Measurements from ENCODE around the gene LSAMP. TPM values are rescaled to one million over a fixed set of nuclear protein-coding genes. Genes with fewer than 3 reads are reported as not detected.

The LSAMP gene
- total RNA-seq, 1 experiment from 2014 or later, result 0.90 TPM

GRCh38 chr3:116270056-116270455, 175.2 kb downstream of the LSAMP start:
- H2BK5ac ChIP-seq (ENCODE audit: insufficient read length, low read length), result no peak overlapping the region
- H3K27me3 Mint-ChIP-seq (ENCODE audit: low read depth), result peaks cover 9% of the 10 kb centered on the region
- no peak overlapping the region for H2BK12ac ChIP-seq (ENCODE audit: insufficient read length, low read depth, low read length)
- H4K8ac ChIP-seq (replicated peaks; ENCODE audit: insufficient read length, low read depth, low read length), result no peak overlapping the region
- WGBS (ENCODE audit: extremely low coverage, insufficient read length, low lambda C conversion rate), result no CpG with 5 or more reads among the region's 2 CpGs
- H3K27me3 ChIP-seq (ENCODE audit: insufficient read depth, low read length), result no peaks in the 10 kb centered on the region; the same call in 1 of the 2 replicates
- no peak overlapping the region for H4K91ac ChIP-seq (ENCODE audit: insufficient read length, low read depth, low read length)
- TF ChIP-seq CTCF (conservative IDR thresholded peaks at IDR 0.05), result no peak
- H3T11ph ChIP-seq (ENCODE audit: low read length), result no peak overlapping the region
- no peak overlapping the region for H2BK15ac ChIP-seq (ENCODE audit: low read depth, low read length)
- no peak overlapping the region for H3K9ac ChIP-seq (ENCODE audit: extremely low read depth, insufficient read length, low read length)
- H3K4ac ChIP-seq (ENCODE audit: low read depth, low read length), result no peak overlapping the region
- no peak overlapping the region for H2BK20ac ChIP-seq (ENCODE audit: low read depth, low read length, poor library complexity, severe bottlenecking)
- no peak overlapping the region for H3K56ac ChIP-seq (ENCODE audit: insufficient read length, low read depth, low read length)
- H3K4me3 Mint-ChIP-seq, result no peak overlapping the region
- no peaks in the 10 kb centered on the region for H3K4me1 ChIP-seq (ENCODE audit: insufficient read depth, low read length)
- no peaks in the 10 kb centered on the region for H3K23me2 ChIP-seq (ENCODE audit: insufficient read length, low read depth, low read length, poor library complexity, severe bottlenecking)
- H4K20me1 ChIP-seq (ENCODE audit: control insufficient read depth, insufficient read depth, insufficient read length), result no peaks in the 10 kb centered on the region
- H3K9me3 ChIP-seq (ENCODE audit: control insufficient read depth, low read depth, low read length), result no peaks in the 10 kb centered on the region
- H2BK120ac ChIP-seq (ENCODE audit: low read depth, low read length, poor library complexity, severe bottlenecking), result no peak overlapping the region
- H3K14ac ChIP-seq (ENCODE audit: insufficient read depth, low read length), result no peak overlapping the region
- no peak overlapping the region for H2AFZ ChIP-seq (ENCODE audit: low read length)
- H3K27ac Mint-ChIP-seq, result no peak overlapping the region
- H4K5ac ChIP-seq (ENCODE audit: insufficient read length, low read depth, low read length), result no peak overlapping the region
- no peaks in the 10 kb centered on the region for H3K79me2 ChIP-seq (ENCODE audit: insufficient read depth, low read length)
- no peaks in the 10 kb centered on the region for H3K36me3 Mint-ChIP-seq (ENCODE audit: insufficient read depth in 1 of 3, low read depth in 3 of 3)
- no peak overlapping the region for H3K4me2 ChIP-seq (ENCODE audit: insufficient read depth, insufficient read length, low read length)
- no peak overlapping the region for H2AK5ac ChIP-seq (ENCODE audit: insufficient read length, low read length)
- no peak for DNase-seq
- H3K27ac ChIP-seq (ENCODE audit: insufficient read length, low read depth, low read length), result no peak overlapping the region
- H3K18ac ChIP-seq (ENCODE audit: insufficient read length, low read depth, low read length), result no peak overlapping the region
- H3K9me3 Mint-ChIP-seq, result no peaks in the 10 kb centered on the region
- peaks cover 5 to 11% of the 10 kb centered on the region in 2 experiments for H3K4me1 Mint-ChIP-seq
- no peaks in the 10 kb centered on the region for H3K79me1 ChIP-seq (ENCODE audit: insufficient read depth, low read depth, low read length, poor library complexity, severe bottlenecking)
- no peak overlapping the region for H3K23ac ChIP-seq (ENCODE audit: insufficient read length, low read depth, low read length)
